NCI-H1417 (cell line): ENCODE measurements around the gene SRPK3.
"Not testable (repeated sequence)": the region's sequence is repeated elsewhere in the genome, so short reads cannot be mapped to it uniquely, and the experiment has no call there.

Source experiments
- DNase-seq, 3 experiments: peaks; one replicate each; lab custom pipeline; 2025; lab: John Stamatoyannopoulos, UW

SRPK3 gene

GRCh38 chrX:153746359-153746758 is 34.5 kb upstream of the SRPK3 start:
- no peak for DNase-seq

- not testable (repeated sequence) for DNase-seq
Measured at GRCh38 chrX:153746991-153747390, 33.9 kb upstream of the SRPK3 start.

- DNase-seq, result not testable (repeated sequence)
Measured at GRCh38 chrX:153749017-153749416, 31.8 kb upstream of the SRPK3 start.

GRCh38 chrX:153750127-153750774 is 30.6 kb upstream of the SRPK3 start:
- no peak for DNase-seq

- no peak for DNase-seq
Measured at GRCh38 chrX:153755136-153755535, 25.7 kb upstream of the SRPK3 start.

GRCh38 chrX:153761863-153762262 is 19.0 kb upstream of the SRPK3 start:
- peak in 1 of 3 experiments; percentile 5 for DNase-seq

GRCh38 chrX:153762626-153763173 is 18.1 kb upstream of the SRPK3 start:
- DNase-seq, result no peak

GRCh38 chrX:153763298-153763932 is 17.4 kb upstream of the SRPK3 start:
- DNase-seq, result no peak

GRCh38 chrX:153763989-153764755 is 16.7 kb upstream of the SRPK3 start, which contains the start of gene PLXNB3:
Gene PLXNB3 (plus strand): TSS chrX:153764249. CDS start chrX:153765536, 1,287 bp downstream.
- peak; percentile 73 to 92 (median 86) for DNase-seq

- DNase-seq, result no peak
Measured at GRCh38 chrX:153764786-153765137, 16.1 kb upstream of the SRPK3 start.

- no peak for DNase-seq
Measured at GRCh38 chrX:153765138-153766079, 15.4 kb upstream of the SRPK3 start.

GRCh38 chrX:153766098-153766817 is 14.6 kb upstream of the SRPK3 start:
- peak in 2 of 3 experiments; percentile 32 to 58 for DNase-seq

- peak in 1 of 3 experiments; percentile 43 for DNase-seq
Measured at GRCh38 chrX:153766871-153767673, 13.8 kb upstream of the SRPK3 start.

- DNase-seq, result no peak
Measured at GRCh38 chrX:153767674-153768055, 13.2 kb upstream of the SRPK3 start.

- DNase-seq, result no peak
Measured at GRCh38 chrX:153768311-153769157, 12.3 kb upstream of the SRPK3 start.

- no peak for DNase-seq
Measured at GRCh38 chrX:153769158-153769864, 11.5 kb upstream of the SRPK3 start.

- DNase-seq, result no peak
Measured at GRCh38 chrX:153769865-153770600, 10.8 kb upstream of the SRPK3 start.
